Natural killer cell (primary cell): ENCODE results near the gene NAIP. TPM values are rescaled to one million over a fixed set of nuclear protein-coding genes. Genes with fewer than 3 reads are reported as not detected.
"Not testable (repeated sequence)": the region's sequence is repeated elsewhere in the genome, so short reads cannot be mapped to it uniquely, and the experiment has no call there.

Source experiments
- ATAC-seq, 3 donors: fragments of 150-1000 bp in 2 of 3; fragments of 200-7000 bp in 1 of 3; cut with Tn5 transposase; 1 replicate in 1 of 3; 2 replicates in 2 of 3; pipeline ENCODE4 v1.10.0; 2021; ENCODE audit warnings: mild to moderate bottlenecking in 2 of 3, moderate library complexity in 2 of 3
- DNase-seq, 2 donors: peaks; one replicate each; pipeline versions ENCODE4 v3.0.0 to v3.0.0-alpha.2; 2013 to 2021; ENCODE audit warnings: mixed read lengths in 1 of 2
- H3K27ac ChIP-seq: one replicate; pipeline ENCODE4 v1.5.1; 2013; ENCODE audit warnings: mild to moderate bottlenecking, low read length
- H3K27me3 ChIP-seq: one replicate; pipeline ENCODE4 v1.6.1; 2013; ENCODE audit warnings: low read length; ENCODE audit not compliant: control insufficient read depth, insufficient read depth
- H3K36me3 ChIP-seq: one replicate; pipeline ENCODE4 v1.6.1; 2013; ENCODE audit warnings: low read length; ENCODE audit not compliant: control insufficient read depth, insufficient read depth
- H3K4me1 ChIP-seq: one replicate; pipeline ENCODE4 v1.6.1; 2013; ENCODE audit warnings: low read length; ENCODE audit not compliant: control insufficient read depth, insufficient read depth
- H3K4me3 ChIP-seq: one replicate; pipeline ENCODE4 v1.5.1; 2013; ENCODE audit warnings: low read length
- H3K9me3 ChIP-seq: one replicate; pipeline ENCODE4 v1.6.1; 2013; ENCODE audit warnings: low read length; ENCODE audit not compliant: control insufficient read depth, insufficient read depth
- H3K27ac Mint-ChIP-seq, 2 donors: one replicate each; pipeline ENCODE4 v1.8.0; 2022; ENCODE audit warnings: mild to moderate bottlenecking in 2 of 2, mixed read lengths in 2 of 2, moderate library complexity in 1 of 2
- H3K27me3 Mint-ChIP-seq, 2 donors: one replicate each; pipeline ENCODE4 v1.8.0; 2022; ENCODE audit warnings: low read depth in 2 of 2, mixed read lengths in 2 of 2
- H3K36me3 Mint-ChIP-seq: one replicate; pipeline ENCODE4 v1.8.0; 2022; ENCODE audit warnings: mixed read lengths
- H3K4me1 Mint-ChIP-seq, 2 donors: one replicate each; pipeline ENCODE4 v1.8.0; 2022; ENCODE audit warnings: mixed read lengths in 2 of 2
- H3K4me3 Mint-ChIP-seq: one replicate; pipeline ENCODE4 v1.8.0; 2022; ENCODE audit warnings: mild to moderate bottlenecking, moderate library complexity, mixed read lengths
- H3K9me3 Mint-ChIP-seq, 2 donors: one replicate each; pipeline ENCODE4 v1.8.0; 2022; ENCODE audit warnings: mixed read lengths in 2 of 2
- WGBS: methylation state at CpG from one replicate; pipeline ENCODE4 v1.1.7; 2013; ENCODE audit warnings: missing lambda C conversion rate; ENCODE audit not compliant: insufficient coverage; 5-methylcytosine and 5-hydroxymethylcytosine counted together
- intact Hi-C: fragments of 100-400 bp; cut with micrococcal nuclease; formaldehyde crosslinking; loops from one replicate; pipeline ENCODE4 v1.14.2; 2022
- total RNA-seq, 4 donors: library from RNA; stranded (reverse); fragments of 120-200 nt in 1 of 4; gene quantifications; one replicate each; pipeline versions ENCODE4 v1.2.3 to v1.2.4, GENCODE V29; 2013 to 2022
- TF ChIP-seq, protein P1 (sequence below): fragments of 200-600 bp; IDR thresholded peaks from one replicate; pipeline ENCODE4 v1.8.0; 2022; ENCODE audit warnings: antibody characterized with exemption

NAIP gene
- total RNA-seq, 3 donors from 2014 or later (not counting 1 experiment from before 2014, with no cell fraction given): 33.5 to 38.8 (median 35.4) TPM

DNA sequence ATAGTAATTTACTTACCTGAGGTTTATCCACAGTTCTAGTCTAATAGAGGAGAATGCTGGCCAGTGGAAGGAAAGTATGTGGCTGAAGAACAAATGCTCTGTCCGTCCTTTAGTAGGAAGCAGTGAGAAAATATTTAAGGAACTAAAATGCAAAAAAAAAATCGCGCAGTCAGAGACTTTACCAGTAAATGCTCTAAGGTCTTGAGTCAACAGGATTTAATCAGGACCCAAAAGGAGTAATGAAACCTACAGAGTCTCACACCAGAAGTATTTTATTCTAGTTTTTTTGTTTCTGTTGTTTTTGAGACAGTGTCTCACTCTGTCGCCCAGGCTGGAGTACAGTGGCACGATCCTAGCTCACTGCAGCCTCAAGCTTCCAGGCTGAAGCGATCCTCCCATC is 4.5 kb downstream of the NAIP start:
- H3K4me1 ChIP-seq, H3K27ac Mint-ChIP-seq, DNase-seq, H3K9me3 Mint-ChIP-seq, H3K36me3 Mint-ChIP-seq, intact Hi-C loops, ATAC-seq, H3K4me1 Mint-ChIP-seq, H3K4me3 Mint-ChIP-seq, H3K9me3 ChIP-seq, H3K27me3 ChIP-seq, H3K27ac ChIP-seq, H3K4me3 ChIP-seq, H3K27me3 Mint-ChIP-seq, H3K36me3 ChIP-seq: not testable (repeated sequence)
- WGBS: no CpG with 5 or more reads among the region's 6 CpGs

DNA sequence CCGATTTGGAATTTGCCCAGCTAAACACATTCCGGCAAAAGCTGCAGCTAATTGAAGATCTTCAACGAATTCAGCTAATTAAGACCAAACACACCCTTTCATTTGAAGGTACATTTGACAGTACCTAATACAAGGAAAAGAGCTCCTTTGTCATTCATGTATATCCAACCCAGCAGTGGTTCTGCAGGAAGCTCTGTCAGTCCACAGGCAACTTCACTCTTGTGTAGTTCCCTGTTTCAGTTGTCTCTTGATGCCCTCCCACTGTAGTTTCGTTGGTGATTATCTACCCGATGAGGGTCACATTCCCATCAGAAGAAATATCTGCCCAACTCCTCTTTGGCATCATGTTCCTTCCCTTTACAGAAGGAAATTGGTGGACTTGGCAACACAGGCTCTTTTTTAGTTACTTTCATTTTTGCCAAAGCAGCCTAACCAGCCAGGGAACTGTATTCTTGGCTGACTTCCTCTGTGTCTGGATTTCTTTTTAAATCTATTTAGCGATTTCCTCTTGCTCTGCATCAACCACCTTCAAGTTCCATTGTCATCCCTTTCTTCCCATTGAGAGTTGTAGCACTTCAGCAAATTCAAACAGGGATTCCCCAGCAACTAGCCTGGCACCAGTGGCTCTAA is 6.6 kb downstream of the NAIP start:
- H3K4me3 ChIP-seq, H3K27ac ChIP-seq, H3K4me1 ChIP-seq, H3K4me3 Mint-ChIP-seq, H3K9me3 Mint-ChIP-seq, H3K36me3 Mint-ChIP-seq, H3K27me3 Mint-ChIP-seq, ATAC-seq, H3K36me3 ChIP-seq, H3K27ac Mint-ChIP-seq, intact Hi-C loops, H3K9me3 ChIP-seq, H3K27me3 ChIP-seq, H3K4me1 Mint-ChIP-seq, DNase-seq: not testable (repeated sequence)
- WGBS: no CpG with 5 or more reads among the region's 6 CpGs

DNA sequence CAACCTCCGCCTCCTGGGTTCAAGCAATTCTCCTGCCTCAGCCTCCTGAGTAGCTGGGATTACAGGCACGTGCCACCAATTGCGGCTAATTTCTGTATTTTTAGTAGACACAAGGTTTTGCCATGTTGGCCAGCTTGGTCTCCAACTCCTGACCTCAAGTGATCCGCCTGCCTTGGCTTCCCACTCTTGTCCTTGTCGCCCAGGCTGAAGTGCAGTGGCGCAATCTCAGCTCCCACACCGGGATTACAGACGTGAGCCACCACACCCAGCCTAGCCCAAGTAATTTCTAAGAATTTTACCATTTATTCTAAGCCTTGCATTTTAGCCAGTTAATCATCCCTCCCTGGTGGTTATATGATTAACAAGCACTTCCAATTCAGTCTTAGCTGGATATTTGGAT is 11.0 kb downstream of the NAIP start:
- Histone ChIP-seq H3K9me3 (no peaks in the 10 kb centered on the region), H3K36me3 (no peaks in the 10 kb centered on the region), H3K4me3 (no peak overlapping the region), H3K27ac (no peak overlapping the region), H3K4me1 (no peaks in the 10 kb centered on the region), H3K27me3 (no peaks in the 10 kb centered on the region)
- Mint-ChIP-seq H3K27me3 (no peaks in the 10 kb centered on the region), H3K36me3 (no peaks in the 10 kb centered on the region), H3K4me1 (no peaks in the 10 kb centered on the region), H3K4me3 (no peak overlapping the region), H3K27ac (no peak overlapping the region), H3K9me3 (no peaks in the 10 kb centered on the region)
- intact Hi-C loops: no loop called here
- no peak for ATAC-seq
- DNase-seq: no peak
- WGBS: 92% methylated on average over 8 of the region's 8 CpGs
- TF ChIP-seq, protein P1, sequence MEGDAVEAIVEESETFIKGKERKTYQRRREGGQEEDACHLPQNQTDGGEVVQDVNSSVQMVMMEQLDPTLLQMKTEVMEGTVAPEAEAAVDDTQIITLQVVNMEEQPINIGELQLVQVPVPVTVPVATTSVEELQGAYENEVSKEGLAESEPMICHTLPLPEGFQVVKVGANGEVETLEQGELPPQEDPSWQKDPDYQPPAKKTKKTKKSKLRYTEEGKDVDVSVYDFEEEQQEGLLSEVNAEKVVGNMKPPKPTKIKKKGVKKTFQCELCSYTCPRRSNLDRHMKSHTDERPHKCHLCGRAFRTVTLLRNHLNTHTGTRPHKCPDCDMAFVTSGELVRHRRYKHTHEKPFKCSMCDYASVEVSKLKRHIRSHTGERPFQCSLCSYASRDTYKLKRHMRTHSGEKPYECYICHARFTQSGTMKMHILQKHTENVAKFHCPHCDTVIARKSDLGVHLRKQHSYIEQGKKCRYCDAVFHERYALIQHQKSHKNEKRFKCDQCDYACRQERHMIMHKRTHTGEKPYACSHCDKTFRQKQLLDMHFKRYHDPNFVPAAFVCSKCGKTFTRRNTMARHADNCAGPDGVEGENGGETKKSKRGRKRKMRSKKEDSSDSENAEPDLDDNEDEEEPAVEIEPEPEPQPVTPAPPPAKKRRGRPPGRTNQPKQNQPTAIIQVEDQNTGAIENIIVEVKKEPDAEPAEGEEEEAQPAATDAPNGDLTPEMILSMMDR: no peak

DNA sequence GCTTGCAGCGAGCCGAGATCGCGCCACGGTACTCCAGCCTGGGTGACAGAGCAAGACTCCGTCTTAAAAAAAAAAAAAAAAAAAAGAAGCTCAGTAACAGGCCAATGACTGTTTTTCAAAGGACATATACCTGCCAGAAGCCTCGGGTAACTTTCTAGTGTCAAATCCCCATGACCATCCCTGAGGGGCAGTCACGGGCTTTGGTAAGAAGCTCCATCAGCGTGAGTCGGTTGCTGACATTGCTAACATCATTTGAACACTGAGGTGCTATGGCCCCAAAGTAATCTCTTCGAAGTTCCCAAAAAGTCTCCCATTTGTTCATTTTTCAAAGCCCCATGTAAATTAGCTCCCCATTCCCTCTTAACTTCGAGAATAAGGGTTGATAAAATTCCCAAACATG is 11.6 kb downstream of the NAIP start:
- Histone ChIP-seq H3K27ac (no peak overlapping the region), H3K36me3 (no peaks in the 10 kb centered on the region), H3K4me3 (no peak overlapping the region), H3K27me3 (no peaks in the 10 kb centered on the region), H3K9me3 (no peaks in the 10 kb centered on the region), H3K4me1 (no peaks in the 10 kb centered on the region)
- no peaks in the 10 kb centered on the region for H3K36me3 Mint-ChIP-seq
- H3K9me3 Mint-ChIP-seq: no peaks in the 10 kb centered on the region
- no peaks in the 10 kb centered on the region for H3K27me3 Mint-ChIP-seq
- no peak for ATAC-seq
- H3K27ac Mint-ChIP-seq: no peak overlapping the region
- no peak overlapping the region for H3K4me3 Mint-ChIP-seq
- 94% methylated on average over 12 of the region's 12 CpGs for WGBS
- TF ChIP-seq, protein P1: no peak
- intact Hi-C loops: no loop called here
- no peak for DNase-seq
- H3K4me1 Mint-ChIP-seq: no peaks in the 10 kb centered on the region
